HepG2 (cell line): ENCODE data around the gene F7. TPM values are rescaled to one million over a fixed set of nuclear protein-coding genes. Genes with fewer than 3 reads are reported as not detected.

Source experiments
- ATAC-seq: fragments of 200-7000 bp; cut with Tn5 transposase; 3 replicates; pipeline ENCODE4 v1.9.1; 2020; ENCODE audit warnings: mild to moderate bottlenecking, moderate library complexity
- BruUV-seq: library from RNA; stranded (reverse); fragments of 400-500 nt; replicated peaks from 2 replicates; lab custom pipeline; 2021; lab: Mats Ljungman, UMichigan
- CTCF ChIA-PET: fragments of 300-600 bp; formaldehyde crosslinking; extraction: SDS; loops from one replicate; lab custom pipeline; 2021; ENCODE audit warnings: low total read pairs, inconsistent platforms, low intra/inter-chr PET ratio; lab: Yijun Ruan, JAX
- POLR2A ChIA-PET: fragments of 350-600 bp; sonication (Branson Sonifier 250); formaldehyde crosslinking; loops from one replicate; lab custom pipeline; 2020; ENCODE audit warnings: antibody characterized with exemption, inconsistent platforms; lab: Yijun Ruan, JAX
- DNase-seq: peaks from one replicate; pipeline ENCODE4 v3.0.0-alpha.2; 2015; ENCODE audit warnings: low spot score
- FAIRE-seq: peaks from 3 replicates; lab custom pipeline; 2011; peaks lifted over from hg19 to GRCh38; lab: Jason Lieb, UNC
- H2AFZ ChIP-seq: one replicate; pipeline ENCODE4 v1.6.1; 2011; ENCODE audit warnings: low read length, inconsistent platforms
- H3K27ac ChIP-seq: fragments of 300-600 bp; 3 replicates; pipeline ENCODE4 v1.8.0; 2011; ENCODE audit warnings: mixed run types, mild to moderate bottlenecking, mixed read lengths, low read length, inconsistent platforms; ENCODE audit not compliant: insufficient read depth; ENCODE audit errors: extremely low read length
- H3K27me3 ChIP-seq, 2 experiments: fragments of 200-600 bp in 1 of 2; 2 replicates in 1 of 2; 3 replicates in 1 of 2; pipeline versions ENCODE4 v1.6.0 to v1.8.0; 2011; ENCODE audit warnings: low read length in 2 of 2, mild to moderate bottlenecking in 2 of 2, moderate library complexity in 2 of 2, inconsistent platforms in 1 of 2; ENCODE audit not compliant: insufficient read depth in 2 of 2, control insufficient read depth in 1 of 2
- H3K36me3 ChIP-seq, 2 experiments: fragments of 200-600 bp in 1 of 2; replicated peaks in 1 of 2; 2 replicates in 1 of 2; 3 replicates in 1 of 2; pipeline versions ENCODE4 v1.5.1 to v1.8.0; 2011; ENCODE audit warnings: low read length in 2 of 2, inconsistent platforms in 1 of 2; ENCODE audit not compliant: insufficient read depth in 2 of 2, control insufficient read depth in 1 of 2
- H3K4me1 ChIP-seq: 2 replicates; pipeline ENCODE4 v1.5.1; 2012; ENCODE audit warnings: low read length, inconsistent platforms; ENCODE audit not compliant: insufficient read depth
- H3K4me2 ChIP-seq: 2 replicates; pipeline ENCODE4 v1.6.0; 2011; ENCODE audit warnings: low read depth, low read length, inconsistent platforms
- H3K4me3 ChIP-seq, 3 experiments: fragments of 200-600 bp in 1 of 3; sonication (generic), shearing (Covaris generic) in 1 of 3; replicated peaks in 1 of 3; 2 replicates each; pipeline ENCODE4 v1.5.1; 2011 to 2016; ENCODE audit warnings: low read length in 3 of 3, inconsistent platforms in 2 of 3, low read depth in 2 of 3, mild to moderate bottlenecking in 2 of 3, control low read depth in 1 of 3, mixed read lengths in 1 of 3; ENCODE audit not compliant: insufficient read depth in 1 of 3
- H3K79me2 ChIP-seq: one replicate; pipeline ENCODE4 v1.6.1; 2011; ENCODE audit warnings: low read length, inconsistent platforms; ENCODE audit not compliant: insufficient read depth
- H3K9ac ChIP-seq: 2 replicates; pipeline ENCODE4 v1.6.0; 2011; ENCODE audit warnings: mild to moderate bottlenecking, low read depth, low read length, inconsistent platforms; ENCODE audit not compliant: insufficient read depth
- H3K9me3 ChIP-seq: 2 replicates; pipeline ENCODE4 v1.5.1; 2012; ENCODE audit warnings: mild to moderate bottlenecking, low read length
- H4K20me1 ChIP-seq: 2 replicates; pipeline ENCODE4 v1.6.0; 2011; ENCODE audit warnings: inconsistent platforms, mild to moderate bottlenecking, low read length, moderate library complexity; ENCODE audit not compliant: insufficient read depth
- ARNT2 ChIP-seq: sonication (generic); formaldehyde crosslinking; IDR thresholded peaks from 2 replicates; pipeline ENCODE4 v1.8.0; 2022; ENCODE audit warnings: mild to moderate bottlenecking, low read depth, missing genetic modification reagents, moderate library complexity
- ATF7 ChIP-seq, 2 experiments: fragments of 450-650 bp in 1 of 2; sonication (generic) in 1 of 2; formaldehyde crosslinking in 1 of 2; IDR thresholded peaks; 2 replicates each; pipeline versions ENCODE4 v1.4.0 to v1.6.1; 2016 to 2020; ENCODE audit warnings: antibody characterized with exemption in 1 of 2, mild to moderate bottlenecking in 1 of 2, missing genetic modification reagents in 1 of 2
- CTCF ChIP-seq: sonication (generic); formaldehyde crosslinking; IDR thresholded peaks from 2 replicates; pipeline ENCODE4 v1.5.0; 2020; ENCODE audit warnings: mild to moderate bottlenecking, missing genetic modification reagents, moderate library complexity
- MBNL3 ChIP-seq: fragments of 250-450 bp; sonication (Bioruptor Pico); conservative IDR thresholded peaks from 2 replicates; pipeline ENCODE4 v1.8.0; 2022; ENCODE audit warnings: mild to moderate bottlenecking, inconsistent platforms
- POLR2G ChIP-seq: fragments of 200-400 bp; formaldehyde crosslinking; IDR thresholded peaks from 2 replicates; pipeline ENCODE4 v1.6.1; 2018; ENCODE audit warnings: mild to moderate bottlenecking, low read depth, low read length, moderate library complexity
- UBTF ChIP-seq: sonication (generic); formaldehyde crosslinking; IDR thresholded peaks from 2 replicates; pipeline ENCODE4 v1.4.0; 2020; ENCODE audit warnings: mild to moderate bottlenecking, missing genetic modification reagents
- ZMYM4 ChIP-seq: sonication (generic); formaldehyde crosslinking; IDR thresholded peaks from 2 replicates; pipeline ENCODE4 v1.8.1; 2023; ENCODE audit warnings: mild to moderate bottlenecking, missing genetic modification reagents
- ZNF615 ChIP-seq: sonication (generic); formaldehyde crosslinking; IDR thresholded peaks from 2 replicates; pipeline ENCODE4 v1.5.0; 2020; ENCODE audit warnings: mild to moderate bottlenecking, missing genetic modification reagents, borderline replicate concordance
- WGBS: methylation state at CpG from one replicate; pipeline ENCODE4 v1.1.6; 2017; ENCODE audit warnings: low lambda C conversion rate; 5-methylcytosine and 5-hydroxymethylcytosine counted together
- in situ Hi-C: cut with HindIII; loops from 2 replicates; pipeline ENCODE4 v1.10.0; 2017; ENCODE audit warnings: low pct_unique_long_range_greater_than_20kb; ENCODE audit not compliant: extremely low pct_ligation_motif_present
- intact Hi-C: fragments of 100-400 bp; cut with micrococcal nuclease; formaldehyde crosslinking; loops from one replicate; pipeline ENCODE4 v1.10.0; 2022; ENCODE audit not compliant: unreplicated experiment
- polyA plus RNA-seq, 8 experiments: library from polyadenylated mRNA; depleted of rRNA in 3 of 8; stranded (reverse) in 7 of 8; unstranded in 1 of 8; fragments of >200 nt; fragmentation: Illumina TruSeq in 4 of 8; extraction: Trizol in 4 of 8; gene quantifications; 2 replicates each; pipeline versions ENCODE4 v1.2.1 to v1.2.3, GENCODE V29; 2011 to 2016; ENCODE audit warnings: low read depth in 4 of 8, missing spikeins in 1 of 8, mixed read lengths in 1 of 8; ENCODE audit not compliant: insufficient read depth in 1 of 8
- total RNA-seq, 5 experiments: library from RNA; depleted of rRNA; stranded (reverse); fragments of >200 nt; fragmentation: Illumina TruSeq; extraction: Trizol; gene quantifications; 2 replicates each; pipeline ENCODE4 v1.2.3, GENCODE V29; 2016; ENCODE audit warnings: low read depth in 1 of 5
- TF ChIP-seq, protein P1 (sequence below): fragments of 450-650 bp; IDR thresholded peaks from 2 replicates; pipeline ENCODE4 v1.6.1; 2017

The F7 gene
- total and polyA plus RNA-seq, 2 of the 13 experiments (the other 11 are each of a cell fraction or from before 2014, with no cell fraction given) = 12.6 to 26.5 TPM

DNA sequence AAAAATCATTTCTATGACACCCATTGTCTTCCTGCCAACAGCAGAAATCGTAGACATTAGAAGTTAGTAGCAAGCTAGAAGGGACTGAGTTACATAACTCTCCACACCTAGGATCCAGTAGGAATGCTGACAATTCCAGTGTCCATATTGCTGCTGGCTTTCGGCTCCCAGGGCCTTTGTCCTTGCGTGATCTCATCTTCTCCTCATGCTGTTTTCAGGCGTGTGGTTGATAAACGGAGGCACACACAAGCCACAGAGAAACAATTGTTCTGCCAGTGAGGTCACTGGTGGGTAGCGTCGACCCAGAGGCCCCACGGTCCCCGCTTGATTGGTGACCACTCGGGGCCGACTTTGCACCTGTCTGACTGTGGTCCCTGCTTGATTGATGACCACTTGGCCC is 31.6 kb upstream of the F7 start (continued):
- TF ChIP-seq, protein P1, sequence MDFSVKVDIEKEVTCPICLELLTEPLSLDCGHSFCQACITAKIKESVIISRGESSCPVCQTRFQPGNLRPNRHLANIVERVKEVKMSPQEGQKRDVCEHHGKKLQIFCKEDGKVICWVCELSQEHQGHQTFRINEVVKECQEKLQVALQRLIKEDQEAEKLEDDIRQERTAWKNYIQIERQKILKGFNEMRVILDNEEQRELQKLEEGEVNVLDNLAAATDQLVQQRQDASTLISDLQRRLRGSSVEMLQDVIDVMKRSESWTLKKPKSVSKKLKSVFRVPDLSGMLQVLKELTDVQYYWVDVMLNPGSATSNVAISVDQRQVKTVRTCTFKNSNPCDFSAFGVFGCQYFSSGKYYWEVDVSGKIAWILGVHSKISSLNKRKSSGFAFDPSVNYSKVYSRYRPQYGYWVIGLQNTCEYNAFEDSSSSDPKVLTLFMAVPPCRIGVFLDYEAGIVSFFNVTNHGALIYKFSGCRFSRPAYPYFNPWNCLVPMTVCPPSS = no peak
- TF ChIP-seq ZMYM4 (CRISPR knock-in tag) = no peak

GRCh38 chr13:113074401-113074800 is 31.2 kb upstream of the F7 start:
- no peak for ATAC-seq
- H3K79me2 ChIP-seq = no peaks in the 10 kb centered on the region
- no TSS peak for BruUV-seq
- H4K20me1 ChIP-seq = no peaks in the 10 kb centered on the region
- no peak overlapping the region for H3K27ac ChIP-seq
- H3K27me3 ChIP-seq = no peaks in the 10 kb centered on the region
- WGBS = 100% methylated on average over 13 of the region's 18 CpGs
- in situ Hi-C loops = no loop called here
- ChIA-PET CTCF (no interaction called here), POLR2A (no interaction called here)
- DNase-seq = no peak
- no peak overlapping the region for H3K4me3 ChIP-seq
- FAIRE-seq = no peak
- intact Hi-C loops = no loop called here
- TF ChIP-seq POLR2G = no peak
- no peak for TF ChIP-seq MBNL3
- TF ChIP-seq ATF7 (IDR thresholded peaks at IDR 0.05) = no peak
- no peak for TF ChIP-seq ATF7 (CRISPR knock-in tag; IDR thresholded peaks at IDR 0.05)
- no peak for TF ChIP-seq ZNF615 (CRISPR knock-in tag)
- TF ChIP-seq ARNT2 = no peak
- TF ChIP-seq UBTF (CRISPR knock-in tag) = no peak
- TF ChIP-seq CTCF (CRISPR knock-in tag) = no peak
- no peaks in the 10 kb centered on the region for H3K4me1 ChIP-seq
- H3K36me3 ChIP-seq = peaks cover 19 to 69% of the 10 kb centered on the region in 2 experiments; a peak in 4 of 5 replicates
- no peaks in the 10 kb centered on the region for H3K9me3 ChIP-seq
- no peak overlapping the region for H2AFZ ChIP-seq
- no peak overlapping the region for H3K9ac ChIP-seq
- no peak overlapping the region for H3K4me2 ChIP-seq
